Panc1 (cell line): ENCODE measurements around the gene SHROOM3. TPM values are rescaled to one million over a fixed set of nuclear protein-coding genes. Genes with fewer than 3 reads are reported as not detected.

Experiments
- ATAC-seq: fragments of 200-7000 bp; cut with Tn5 transposase; 2 replicates; pipeline ENCODE4 v1.9.1; 2020; ENCODE audit warnings: mild to moderate bottlenecking, moderate library complexity
- BruUV-seq: library from RNA; stranded (reverse); fragments of 400-500 nt; replicated peaks from 2 replicates; lab custom pipeline; 2021; lab: Mats Ljungman, UMichigan
- CTCF ChIA-PET: fragments of 300-600 bp; sonication (Branson Sonifier 250); formaldehyde crosslinking; loops from one replicate; lab custom pipeline; 2022; ENCODE audit warnings: antibody characterized with exemption; lab: Charles Lee
- POLR2A ChIA-PET: fragments of 300-600 bp; sonication (Branson Sonifier 250); formaldehyde crosslinking; loops from one replicate; lab custom pipeline; 2022; ENCODE audit warnings: antibody characterized with exemption; lab: Charles Lee
- DNase-seq: peaks from one replicate; pipeline ENCODE4 v3.0.0-alpha.2; 2010; ENCODE audit warnings: low read depth, low spot score
- H3K27ac ChIP-seq: 2 replicates; pipeline ENCODE4 v1.5.1; 2011; ENCODE audit warnings: mild to moderate bottlenecking, low read length, inconsistent platforms
- H3K27me3 ChIP-seq: fragments of 200-500 bp; sonication (Bioruptor generic); 2 replicates; pipeline ENCODE4 v1.6.0; 2014; ENCODE audit warnings: low read length, inconsistent platforms; ENCODE audit not compliant: control insufficient read depth, insufficient read depth
- H3K36me3 ChIP-seq: fragments of 200-500 bp; sonication (Bioruptor generic); 2 replicates; pipeline ENCODE4 v1.5.1; 2014; ENCODE audit warnings: inconsistent platforms, mild to moderate bottlenecking, low read length, moderate library complexity; ENCODE audit not compliant: control insufficient read depth, insufficient read depth
- H3K4me1 ChIP-seq: 2 replicates; pipeline ENCODE4 v1.5.1; 2011; ENCODE audit warnings: inconsistent platforms, mild to moderate bottlenecking, low read length, moderate library complexity; ENCODE audit not compliant: control insufficient read depth, insufficient read depth
- H3K4me3 ChIP-seq, 2 experiments: 2 replicates each; pipeline ENCODE4 v1.5.1; 2011 to 2012; ENCODE audit warnings: low read depth in 2 of 2, low read length in 2 of 2, mild to moderate bottlenecking in 2 of 2, inconsistent platforms in 1 of 2, moderate library complexity in 1 of 2
- H3K9me3 ChIP-seq: fragments of 200-500 bp; sonication (Bioruptor generic); 2 replicates; pipeline ENCODE4 v1.5.1; 2014; ENCODE audit warnings: low read depth, mild to moderate bottlenecking, inconsistent platforms, low read length, moderate library complexity; ENCODE audit not compliant: control insufficient read depth, insufficient read depth
- CTCF ChIP-seq: fragments of 450-650 bp; IDR thresholded peaks from 2 replicates; pipeline ENCODE4 v1.5.1; 2017; ENCODE audit warnings: mild to moderate bottlenecking
- POLR2AphosphoS5 ChIP-seq: IDR thresholded peaks from 2 replicates; pipeline ENCODE4 v1.6.1; 2012; ENCODE audit warnings: mild to moderate bottlenecking, low read depth, low read length, moderate library complexity
- REST ChIP-seq, 2 experiments: IDR thresholded peaks; 2 replicates each; pipeline ENCODE4 v1.6.1; 2011 to 2012; ENCODE audit warnings: low read depth in 2 of 2, control low read depth in 1 of 2, low read length in 1 of 2, mild to moderate bottlenecking in 1 of 2, moderate library complexity in 1 of 2; ENCODE audit not compliant: insufficient read depth in 1 of 2
- SIN3A ChIP-seq: IDR thresholded peaks from 2 replicates; pipeline ENCODE4 v1.6.1; 2012; ENCODE audit warnings: low read depth, mild to moderate bottlenecking, low read length, moderate library complexity, borderline replicate concordance; ENCODE audit not compliant: insufficient read depth
- TCF7L2 ChIP-seq: IDR thresholded peaks from 2 replicates; pipeline ENCODE4 v1.6.1; 2011; ENCODE audit warnings: mild to moderate bottlenecking, low read depth, low read length, inconsistent platforms
- in situ Hi-C: cut with HindIII; loops from 2 replicates; pipeline ENCODE4 v1.10.0; 2016; ENCODE audit warnings: low sequenced_read_pairs, low pct_unique_long_range_greater_than_20kb
- intact Hi-C: fragments of 100-400 bp; cut with micrococcal nuclease; formaldehyde crosslinking; loops from one replicate; pipeline ENCODE4 v1.10.0; 2022; ENCODE audit not compliant: unreplicated experiment
- total RNA-seq: library from RNA; stranded (reverse); gene quantifications from one replicate; pipeline ENCODE4 v1.2.1, GENCODE V29; 2021; ENCODE audit not compliant: unreplicated experiment

The SHROOM3 gene
- total RNA-seq, 1 experiment from 2014 or later: 7.2 TPM

- ATAC-seq (no peak), DNase-seq (no peak)
- H3K4me1 ChIP-seq: no peaks in the 10 kb centered on the region
- CTCF ChIA-PET: no interaction called here
- H3K27me3 ChIP-seq: no peaks in the 10 kb centered on the region
- POLR2A ChIA-PET: no interaction called here
- no peaks in the 10 kb centered on the region for H3K36me3 ChIP-seq
- TF ChIP-seq SIN3A (no peak), REST (IDR thresholded peaks at IDR 0.05; ENCODE audit: insufficient read depth in 1 of 2, low read depth in 2 of 2, low read length in 1 of 2) (no peak), POLR2AphosphoS5 (no peak), TCF7L2 (no peak)
- H3K27ac ChIP-seq: no peak overlapping the region
- no peaks in the 10 kb centered on the region for H3K9me3 ChIP-seq
- in situ Hi-C loops (no loop called here), intact Hi-C loops (no loop called here)
- no peak overlapping the region for H3K4me3 ChIP-seq
- BruUV-seq: no TSS peak
These were observed 386.6 kb downstream of the SHROOM3 start for GRCh38 chr4:76821641-76822040.

- in situ Hi-C loops (no loop called here), intact Hi-C loops (no loop called here)
- Histone ChIP-seq H3K9me3 (no peaks in the 10 kb centered on the region), H3K27me3 (no peaks in the 10 kb centered on the region), H3K27ac (no peak overlapping the region), H3K4me1 (no peaks in the 10 kb centered on the region), H3K36me3 (no peaks in the 10 kb centered on the region), H3K4me3 (no peak overlapping the region)
- no TSS peak for BruUV-seq
- CTCF ChIA-PET: no interaction called here
- ATAC-seq (no peak), DNase-seq (no peak)
- POLR2A ChIA-PET: no interaction called here
- TF ChIP-seq TCF7L2 (no peak), CTCF (no peak), POLR2AphosphoS5 (no peak), REST (IDR thresholded peaks at IDR 0.05; ENCODE audit: insufficient read depth in 1 of 2, low read depth in 2 of 2, low read length in 1 of 2) (no peak), SIN3A (no peak)
These were observed 387.3 kb downstream of the SHROOM3 start for GRCh38 chr4:76822303-76822702.
